Measurements from ENCODE around the gene ZNFX1. TPM values are rescaled to one million over a fixed set of nuclear protein-coding genes. Genes with fewer than 3 reads are reported as not detected.

The ZNFX1 gene
- total and polyA plus RNA-seq, 2 experiments from 2014 or later, result 10.0 to 13.9 TPM

GRCh38 chr20:49323622-49324238 lies 45.9 kb upstream of the ZNFX1 start:
- H3K27ac ChIP-seq, result no peak overlapping the region
- no peaks in the 10 kb centered on the region for H3K79me2 ChIP-seq
- H3K27me3 ChIP-seq, result peaks cover 42% of the 10 kb centered on the region
- no peak overlapping the region for H3K4me2 ChIP-seq
- H4K20me1 ChIP-seq (ENCODE audit: insufficient read depth, poor library complexity, severe bottlenecking), result no peaks in the 10 kb centered on the region
- H3K9me2 ChIP-seq (replicated peaks; ENCODE audit: insufficient read depth), result no peaks in the 10 kb centered on the region
- no peak overlapping the region for H3K4me3 ChIP-seq
- H3K36me3 ChIP-seq (replicated peaks; ENCODE audit: insufficient read depth, low read depth), result no peaks in the 10 kb centered on the region
- no peak overlapping the region for H2AFZ ChIP-seq
- 79% methylated on average over 9 of the region's 9 CpGs for WGBS (ENCODE audit: low lambda C conversion rate, missing lambda C conversion rate)
- peak; percentile 66 for DNase-seq (ENCODE audit: low spot score)
- H3K9me3 ChIP-seq (ENCODE audit: low read depth), result no peaks in the 10 kb centered on the region
- TF ChIP-seq CTCF (IDR thresholded peaks at IDR 0.05; ENCODE audit: poor library complexity) (peak; percentile 53), EZH2phosphoT487 (IDR thresholded peaks at IDR 0.05; ENCODE audit: low read depth, severe bottlenecking, unreplicated experiment) (no peak)
- peaks cover 6% of the 10 kb centered on the region for H3K4me1 ChIP-seq (ENCODE audit: insufficient read depth)

GRCh38 chr20:49320460-49320859 lies 42.6 kb upstream of the ZNFX1 start:
- TF ChIP-seq EZH2 (IDR thresholded peaks at IDR 0.05; ENCODE audit: borderline replicate concordance), result no peak
- TF ChIP-seq CTCF (IDR thresholded peaks at IDR 0.05; ENCODE audit: poor library complexity), result peak; percentile 29
- TF ChIP-seq EZH2phosphoT487 (IDR thresholded peaks at IDR 0.05; ENCODE audit: low read depth, severe bottlenecking, unreplicated experiment), result no peak
- no peak overlapping the region for H3K4me2 ChIP-seq
- H3K79me2 ChIP-seq, result no peaks in the 10 kb centered on the region
- H3K27me3 ChIP-seq, result peaks cover 62% of the 10 kb centered on the region
- no peaks in the 10 kb centered on the region for H3K9me2 ChIP-seq (replicated peaks; ENCODE audit: insufficient read depth)
- H3K36me3 ChIP-seq (replicated peaks; ENCODE audit: insufficient read depth, low read depth), result no peaks in the 10 kb centered on the region
- no peak overlapping the region for H3K4me3 ChIP-seq
- H2AFZ ChIP-seq, result no peak overlapping the region
- WGBS (ENCODE audit: low lambda C conversion rate, missing lambda C conversion rate), result 0% methylated on average over 1 of the region's 1 CpG
- H4K20me1 ChIP-seq (ENCODE audit: insufficient read depth, poor library complexity, severe bottlenecking), result no peaks in the 10 kb centered on the region
- H3K4me1 ChIP-seq (ENCODE audit: insufficient read depth), result peaks cover 9% of the 10 kb centered on the region
- DNase-seq (ENCODE audit: low spot score), result peak; percentile 63
- no peak overlapping the region for H3K27ac ChIP-seq
- H3K9me3 ChIP-seq (ENCODE audit: low read depth), result no peaks in the 10 kb centered on the region

- H3K79me2 ChIP-seq, result no peaks in the 10 kb centered on the region
- WGBS (ENCODE audit: low lambda C conversion rate, missing lambda C conversion rate), result 47% methylated on average over 25 of the region's 25 CpGs
- TF ChIP-seq EZH2 (IDR thresholded peaks at IDR 0.05; ENCODE audit: borderline replicate concordance) (no peak), CTCF (IDR thresholded peaks at IDR 0.05; ENCODE audit: poor library complexity) (no peak), EZH2phosphoT487 (IDR thresholded peaks at IDR 0.05; ENCODE audit: low read depth, severe bottlenecking, unreplicated experiment) (no peak)
- H3K27ac ChIP-seq, result no peak overlapping the region
- peak overlapping the region; percentile 49 for H2AFZ ChIP-seq
- no peaks in the 10 kb centered on the region for H3K9me3 ChIP-seq (ENCODE audit: low read depth)
- peaks cover 70% of the 10 kb centered on the region for H3K27me3 ChIP-seq
- no peaks in the 10 kb centered on the region for H3K9me2 ChIP-seq (replicated peaks; ENCODE audit: insufficient read depth)
- no peak overlapping the region for H3K4me3 ChIP-seq
- no peaks in the 10 kb centered on the region for H3K36me3 ChIP-seq (replicated peaks; ENCODE audit: insufficient read depth, low read depth)
- peaks cover 9% of the 10 kb centered on the region for H3K4me1 ChIP-seq (ENCODE audit: insufficient read depth)
- no peak for DNase-seq (ENCODE audit: low spot score)
- H3K4me2 ChIP-seq, result peak overlapping the region; percentile 92
- H4K20me1 ChIP-seq (ENCODE audit: insufficient read depth, poor library complexity, severe bottlenecking), result no peaks in the 10 kb centered on the region
Measured at GRCh38 chr20:49319208-49319809, 41.5 kb upstream of the ZNFX1 start.
